ENCODE data around the gene DCAF8L2.

The DCAF8L2 gene

DNA sequence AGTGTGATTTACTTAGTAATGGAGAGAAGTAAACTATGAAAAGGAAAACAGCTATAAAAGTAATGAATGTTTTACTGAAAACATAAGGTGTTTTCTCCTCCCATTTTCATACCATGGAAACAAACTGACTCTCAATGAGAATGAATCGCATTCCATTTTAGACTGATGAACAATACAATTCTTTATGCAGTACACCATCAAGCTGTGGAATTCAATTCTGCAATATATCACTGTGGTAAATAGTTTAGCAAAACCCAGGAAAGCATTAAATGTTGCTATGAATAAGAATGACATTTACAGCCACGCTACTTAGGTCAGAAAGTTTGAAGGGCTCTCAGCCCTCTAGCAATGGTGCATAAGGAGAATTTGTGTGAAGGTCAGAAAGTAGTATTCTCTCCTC is 7.4 kb downstream of the DCAF8L2 start:
- H3K9ac ChIP-seq (ENCODE audit: low read length): no peak overlapping the region
- no peak overlapping the region for H2AFZ ChIP-seq (ENCODE audit: low read length)
- H3K4me3 ChIP-seq (ENCODE audit: low read depth, low read length, poor library complexity, severe bottlenecking): no peak overlapping the region
- H4K20me1 ChIP-seq (ENCODE audit: insufficient read depth, low read length): no peaks in the 10 kb centered on the region
- H3K4me2 ChIP-seq (ENCODE audit: low read length): no peak overlapping the region
- no peaks in the 10 kb centered on the region for H3K79me2 ChIP-seq (ENCODE audit: insufficient read depth, low read length)
- H3K27me3 ChIP-seq (ENCODE audit: insufficient read depth, low read length): no peaks in the 10 kb centered on the region
- H3K27ac ChIP-seq (ENCODE audit: low read depth, low read length, poor library complexity, severe bottlenecking): no peak overlapping the region
- no peak for TF ChIP-seq EZH2 (IDR thresholded peaks at IDR 0.05; ENCODE audit: borderline replicate concordance, low read length)
- TF ChIP-seq, protein P1, sequence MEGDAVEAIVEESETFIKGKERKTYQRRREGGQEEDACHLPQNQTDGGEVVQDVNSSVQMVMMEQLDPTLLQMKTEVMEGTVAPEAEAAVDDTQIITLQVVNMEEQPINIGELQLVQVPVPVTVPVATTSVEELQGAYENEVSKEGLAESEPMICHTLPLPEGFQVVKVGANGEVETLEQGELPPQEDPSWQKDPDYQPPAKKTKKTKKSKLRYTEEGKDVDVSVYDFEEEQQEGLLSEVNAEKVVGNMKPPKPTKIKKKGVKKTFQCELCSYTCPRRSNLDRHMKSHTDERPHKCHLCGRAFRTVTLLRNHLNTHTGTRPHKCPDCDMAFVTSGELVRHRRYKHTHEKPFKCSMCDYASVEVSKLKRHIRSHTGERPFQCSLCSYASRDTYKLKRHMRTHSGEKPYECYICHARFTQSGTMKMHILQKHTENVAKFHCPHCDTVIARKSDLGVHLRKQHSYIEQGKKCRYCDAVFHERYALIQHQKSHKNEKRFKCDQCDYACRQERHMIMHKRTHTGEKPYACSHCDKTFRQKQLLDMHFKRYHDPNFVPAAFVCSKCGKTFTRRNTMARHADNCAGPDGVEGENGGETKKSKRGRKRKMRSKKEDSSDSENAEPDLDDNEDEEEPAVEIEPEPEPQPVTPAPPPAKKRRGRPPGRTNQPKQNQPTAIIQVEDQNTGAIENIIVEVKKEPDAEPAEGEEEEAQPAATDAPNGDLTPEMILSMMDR (IDR thresholded peaks at IDR 0.05; ENCODE audit: low read length): no peak
- H3K9me3 ChIP-seq (ENCODE audit: low read length): no peaks in the 10 kb centered on the region
- H3K9me2 ChIP-seq (ENCODE audit: low read depth, low read length): no peaks in the 10 kb centered on the region
- no peaks in the 10 kb centered on the region for H3K36me3 ChIP-seq (ENCODE audit: insufficient read depth, low read length)
- no peaks in the 10 kb centered on the region for H3K4me1 ChIP-seq (ENCODE audit: insufficient read depth, low read length, severe bottlenecking)
- H3F3A ChIP-seq (ENCODE audit: insufficient read depth, low read length): no peaks in the 10 kb centered on the region

DNA sequence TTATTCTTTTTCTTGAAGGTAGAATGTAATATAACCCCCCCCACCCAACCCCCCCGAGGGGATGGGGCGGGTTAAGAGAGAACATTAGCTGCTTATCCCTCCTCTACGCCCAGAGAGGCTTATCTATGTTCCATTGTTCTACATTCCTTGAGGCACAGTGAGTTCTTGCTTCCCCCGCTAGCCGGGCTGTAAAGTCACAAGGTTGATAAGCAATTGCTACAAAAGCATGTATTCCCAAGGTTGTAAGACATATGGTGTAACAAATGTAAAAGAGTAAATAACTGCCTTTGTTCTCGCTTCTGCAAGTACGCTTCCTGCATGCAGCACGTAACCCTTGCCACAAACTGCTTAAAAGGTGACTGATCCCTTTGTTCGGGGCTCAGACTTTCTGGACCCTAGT is 8.2 kb downstream of the DCAF8L2 start:
- Histone ChIP-seq H3K4me1 (ENCODE audit: insufficient read depth, low read length, severe bottlenecking) (no peaks in the 10 kb centered on the region), H3K9me3 (ENCODE audit: low read length) (no peaks in the 10 kb centered on the region), H3K9me2 (ENCODE audit: low read depth, low read length) (no peaks in the 10 kb centered on the region), H3K9ac (ENCODE audit: low read length) (no peak overlapping the region), H3K27ac (ENCODE audit: low read depth, low read length, poor library complexity, severe bottlenecking) (no peak overlapping the region), H4K20me1 (ENCODE audit: insufficient read depth, low read length) (no peaks in the 10 kb centered on the region), H3K79me2 (ENCODE audit: insufficient read depth, low read length) (no peaks in the 10 kb centered on the region), H3F3A (ENCODE audit: insufficient read depth, low read length) (no peaks in the 10 kb centered on the region), H3K4me3 (ENCODE audit: low read depth, low read length, poor library complexity, severe bottlenecking) (no peak overlapping the region), H2AFZ (ENCODE audit: low read length) (no peak overlapping the region), H3K27me3 (ENCODE audit: insufficient read depth, low read length) (no peaks in the 10 kb centered on the region), H3K36me3 (ENCODE audit: insufficient read depth, low read length) (no peaks in the 10 kb centered on the region), H3K4me2 (ENCODE audit: low read length) (no peak overlapping the region)
- TF ChIP-seq, protein P1 (IDR thresholded peaks at IDR 0.05; ENCODE audit: low read length): no peak
- TF ChIP-seq EZH2 (IDR thresholded peaks at IDR 0.05; ENCODE audit: borderline replicate concordance, low read length): no peak

DNA sequence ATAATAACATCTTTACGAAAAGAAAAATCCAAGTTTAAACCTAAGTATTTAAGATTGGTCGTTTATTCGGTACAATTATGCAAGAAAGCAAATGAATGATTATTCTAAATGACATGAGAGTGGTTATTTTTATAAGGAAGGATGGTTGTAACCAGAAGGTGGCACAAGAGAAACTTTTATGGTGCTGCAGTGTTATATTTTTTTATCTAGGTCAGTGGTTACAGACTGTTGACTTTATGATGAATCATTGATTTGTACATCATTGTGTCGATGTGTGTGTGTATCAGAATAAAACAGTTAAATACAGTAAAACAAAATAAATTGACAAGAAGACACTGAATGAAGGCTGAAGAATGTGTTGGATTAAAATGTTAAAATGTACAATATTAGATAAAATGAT is 9.8 kb downstream of the DCAF8L2 start:
- Histone ChIP-seq H3K4me1 (ENCODE audit: insufficient read depth, low read length, severe bottlenecking) (no peaks in the 10 kb centered on the region), H4K20me1 (ENCODE audit: insufficient read depth, low read length) (no peaks in the 10 kb centered on the region), H3K9me3 (ENCODE audit: low read length) (no peaks in the 10 kb centered on the region), H3K9me2 (ENCODE audit: low read depth, low read length) (no peaks in the 10 kb centered on the region), H3K4me3 (ENCODE audit: low read depth, low read length, poor library complexity, severe bottlenecking) (no peak overlapping the region), H3K4me2 (ENCODE audit: low read length) (no peak overlapping the region), H2AFZ (ENCODE audit: low read length) (no peak overlapping the region), H3K36me3 (ENCODE audit: insufficient read depth, low read length) (no peaks in the 10 kb centered on the region), H3K79me2 (ENCODE audit: insufficient read depth, low read length) (no peaks in the 10 kb centered on the region), H3F3A (ENCODE audit: insufficient read depth, low read length) (no peaks in the 10 kb centered on the region), H3K9ac (ENCODE audit: low read length) (no peak overlapping the region), H3K27ac (ENCODE audit: low read depth, low read length, poor library complexity, severe bottlenecking) (no peak overlapping the region), H3K27me3 (ENCODE audit: insufficient read depth, low read length) (no peaks in the 10 kb centered on the region)
- no peak for TF ChIP-seq EZH2 (IDR thresholded peaks at IDR 0.05; ENCODE audit: borderline replicate concordance, low read length)
- TF ChIP-seq, protein P1 (IDR thresholded peaks at IDR 0.05; ENCODE audit: low read length): no peak

Measured in OCI-LY1 (cell line).